BJ (cell line): ENCODE data around the gene TUBA1A. TPM values are rescaled to one million over a fixed set of nuclear protein-coding genes. Genes with fewer than 3 reads are reported as not detected.
"Not testable (repeated sequence)": the region's sequence is repeated elsewhere in the genome, so short reads cannot be mapped to it uniquely, and the experiment has no call there.

Experiments
- CTCF ChIA-PET: fragments of 350-600 bp; formaldehyde crosslinking; extraction: SDS; loops from one replicate; lab custom pipeline; 2021; ENCODE audit warnings: antibody characterized with exemption, inconsistent platforms; lab: Yijun Ruan, JAX
- POLR2A ChIA-PET: fragments of 300-600 bp; sonication (Branson Sonifier 250); formaldehyde crosslinking; extraction: SDS; loops from one replicate; lab custom pipeline; 2021; ENCODE audit warnings: antibody characterized with exemption; lab: Charles Lee
- DNase-seq: peaks from one replicate; pipeline ENCODE4 v3.0.0-alpha.2; 2011; ENCODE audit warnings: low read depth
- H3K27me3 ChIP-seq: 2 replicates; pipeline ENCODE4 v1.6.0; 2011; ENCODE audit warnings: low read length; ENCODE audit not compliant: control insufficient read depth, insufficient read depth
- H3K36me3 ChIP-seq: 2 replicates; pipeline ENCODE4 v1.5.1; 2011; ENCODE audit warnings: low read length; ENCODE audit not compliant: control insufficient read depth, insufficient read depth
- H3K4me3 ChIP-seq: 2 replicates; pipeline ENCODE4 v1.5.1; 2011; ENCODE audit warnings: low read depth, mild to moderate bottlenecking, control low read depth, low read length
- polyA plus RNA-seq: library from polyadenylated mRNA; depleted of rRNA; stranded (reverse); fragments of >200 nt; gene quantifications from 2 replicates; pipeline ENCODE4 v1.2.3, GENCODE V29; 2011
- TF ChIP-seq, protein P1 (sequence below): IDR thresholded peaks from 2 replicates; pipeline ENCODE4 v1.5.1; 2011; ENCODE audit warnings: low read depth, mild to moderate bottlenecking, control low read depth, inconsistent platforms, low read length, moderate library complexity; ENCODE audit not compliant: insufficient read depth

TUBA1A gene
- polyA plus RNA-seq, 1 experiment, result 820 TPM

DNA sequence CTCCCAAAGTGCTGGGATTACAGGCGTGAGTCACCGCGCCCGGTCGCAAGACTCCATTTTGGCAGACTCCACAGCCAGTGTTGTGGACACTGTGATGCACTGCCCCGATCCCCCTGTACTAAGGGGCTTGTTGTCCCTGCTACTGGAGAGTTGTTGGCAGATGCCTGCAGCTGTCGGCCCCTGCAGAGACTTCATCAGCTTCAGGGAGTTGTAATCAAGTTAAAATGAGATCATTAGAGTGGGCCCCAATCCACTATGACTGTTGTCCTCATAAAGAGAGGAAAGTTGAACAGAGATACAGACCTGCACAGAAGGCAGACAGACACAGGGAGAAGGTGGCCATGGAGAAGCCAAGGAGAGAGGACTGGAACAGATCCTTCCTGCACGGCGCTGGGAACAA, 23.7 kb upstream of the TUBA1A start:
- Histone ChIP-seq H3K4me3 (no peak overlapping the region), H3K36me3 (no peaks in the 10 kb centered on the region), H3K27me3 (no peaks in the 10 kb centered on the region)
- DNase-seq, result no peak
- POLR2A ChIA-PET, result no interaction called here
- CTCF ChIA-PET, result no interaction called here
- TF ChIP-seq, protein P1, sequence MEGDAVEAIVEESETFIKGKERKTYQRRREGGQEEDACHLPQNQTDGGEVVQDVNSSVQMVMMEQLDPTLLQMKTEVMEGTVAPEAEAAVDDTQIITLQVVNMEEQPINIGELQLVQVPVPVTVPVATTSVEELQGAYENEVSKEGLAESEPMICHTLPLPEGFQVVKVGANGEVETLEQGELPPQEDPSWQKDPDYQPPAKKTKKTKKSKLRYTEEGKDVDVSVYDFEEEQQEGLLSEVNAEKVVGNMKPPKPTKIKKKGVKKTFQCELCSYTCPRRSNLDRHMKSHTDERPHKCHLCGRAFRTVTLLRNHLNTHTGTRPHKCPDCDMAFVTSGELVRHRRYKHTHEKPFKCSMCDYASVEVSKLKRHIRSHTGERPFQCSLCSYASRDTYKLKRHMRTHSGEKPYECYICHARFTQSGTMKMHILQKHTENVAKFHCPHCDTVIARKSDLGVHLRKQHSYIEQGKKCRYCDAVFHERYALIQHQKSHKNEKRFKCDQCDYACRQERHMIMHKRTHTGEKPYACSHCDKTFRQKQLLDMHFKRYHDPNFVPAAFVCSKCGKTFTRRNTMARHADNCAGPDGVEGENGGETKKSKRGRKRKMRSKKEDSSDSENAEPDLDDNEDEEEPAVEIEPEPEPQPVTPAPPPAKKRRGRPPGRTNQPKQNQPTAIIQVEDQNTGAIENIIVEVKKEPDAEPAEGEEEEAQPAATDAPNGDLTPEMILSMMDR, result no peak

GRCh38 chr12:49210703-49211102, 21.8 kb upstream of the TUBA1A start:
- H3K4me3 ChIP-seq, POLR2A ChIA-PET, H3K36me3 ChIP-seq, DNase-seq, CTCF ChIA-PET, H3K27me3 ChIP-seq: not testable (repeated sequence)

GRCh38 chr12:49208676-49209075, 19.8 kb upstream of the TUBA1A start:
- no peaks in the 10 kb centered on the region for H3K27me3 ChIP-seq
- H3K4me3 ChIP-seq, result no peak overlapping the region
- no peaks in the 10 kb centered on the region for H3K36me3 ChIP-seq
- DNase-seq, result no peak
- CTCF ChIA-PET, result interaction anchor here (1.0 to 1.3 kb wide), 2 partner anchors 13 to 27 kb away, joined by 4 read pairs; no protein-coding TSS in a partner anchor
- POLR2A ChIA-PET, result no interaction called here
- TF ChIP-seq, protein P1, result no peak

DNA sequence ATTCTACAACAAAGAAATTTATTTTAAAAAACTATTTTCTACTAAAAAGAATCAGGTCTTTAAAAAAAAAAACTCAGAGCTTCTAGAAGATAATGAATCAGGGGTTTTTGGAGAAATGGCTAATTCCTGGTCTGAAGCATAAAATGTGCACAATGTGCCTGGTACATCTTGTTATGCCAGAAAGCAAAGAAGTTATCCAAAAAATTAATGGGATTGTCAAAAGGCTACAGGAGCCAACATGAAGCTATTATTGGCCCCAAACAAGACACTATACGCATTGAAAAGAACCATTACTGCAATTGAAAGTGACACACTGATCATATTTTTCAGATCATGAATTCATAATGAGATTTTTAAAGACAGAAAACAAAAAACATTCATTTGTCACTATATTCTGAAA, 19.3 kb upstream of the TUBA1A start:
- Histone ChIP-seq H3K4me3 (no peak overlapping the region), H3K27me3 (no peaks in the 10 kb centered on the region), H3K36me3 (no peaks in the 10 kb centered on the region)
- ChIA-PET CTCF (interaction anchor here (1.0 to 1.3 kb wide), 2 partner anchors 14 to 27 kb away, joined by 4 read pairs; no protein-coding TSS in a partner anchor), POLR2A (interaction anchor here (0.6 kb wide), 1 partner anchor 21 kb away, joined by 13 read pairs; no protein-coding TSS in a partner anchor)
- TF ChIP-seq, protein P1, result no peak
- no peak for DNase-seq

GRCh38 chr12:49206389-49206788, 17.5 kb upstream of the TUBA1A start:
- no peaks in the 10 kb centered on the region for H3K27me3 ChIP-seq
- POLR2A ChIA-PET, result no interaction called here
- no peaks in the 10 kb centered on the region for H3K36me3 ChIP-seq
- CTCF ChIA-PET, result no interaction called here
- no peak for DNase-seq
- TF ChIP-seq, protein P1, result no peak
- no peak overlapping the region for H3K4me3 ChIP-seq
